HG02973 (cell line): ENCODE data around the gene CORO2B.

ENCODE experiments used
- ATAC-seq: cut with Tn5 transposase; IDR thresholded peaks from one replicate; pipeline ENCODE4 v1.9.1; 2021; ENCODE audit warnings: moderate library complexity; ENCODE audit not compliant: unreplicated experiment

The CORO2B gene

DNA sequence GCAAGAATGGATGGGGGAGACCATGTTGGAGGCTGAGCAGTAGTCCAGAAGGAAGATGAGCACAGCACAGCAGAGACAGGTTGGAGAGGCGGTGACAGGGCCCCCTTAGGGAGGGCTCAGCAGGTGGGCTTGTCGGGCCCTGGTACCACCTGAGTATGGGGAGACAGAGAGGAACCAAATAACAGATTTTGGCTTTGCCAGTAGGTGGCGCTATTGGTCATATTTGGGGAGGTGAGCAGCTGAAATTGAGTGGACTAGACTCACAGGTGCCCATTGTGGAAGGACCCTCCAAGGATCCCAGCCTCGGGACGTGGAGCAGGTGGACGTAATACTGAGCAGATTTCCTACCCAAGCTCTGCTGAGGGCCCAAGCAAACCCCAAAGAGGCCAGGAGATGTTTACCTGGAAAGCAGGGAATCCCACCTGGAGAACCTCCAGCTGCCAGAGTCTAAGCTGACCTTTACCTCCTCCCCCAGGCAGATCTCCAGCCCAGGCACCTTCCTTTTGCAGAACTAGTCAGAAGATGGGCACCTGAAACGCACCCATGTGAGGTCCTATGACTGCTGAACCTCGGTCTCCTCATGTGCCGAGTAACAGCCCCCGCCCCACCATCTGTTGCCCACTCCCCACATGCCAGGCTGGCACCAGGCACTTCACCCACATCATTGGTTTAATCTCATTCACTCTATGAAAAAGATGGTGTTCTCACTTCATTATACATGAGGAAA is 24.6 kb upstream of the CORO2B start:
- ATAC-seq = no peak

DNA sequence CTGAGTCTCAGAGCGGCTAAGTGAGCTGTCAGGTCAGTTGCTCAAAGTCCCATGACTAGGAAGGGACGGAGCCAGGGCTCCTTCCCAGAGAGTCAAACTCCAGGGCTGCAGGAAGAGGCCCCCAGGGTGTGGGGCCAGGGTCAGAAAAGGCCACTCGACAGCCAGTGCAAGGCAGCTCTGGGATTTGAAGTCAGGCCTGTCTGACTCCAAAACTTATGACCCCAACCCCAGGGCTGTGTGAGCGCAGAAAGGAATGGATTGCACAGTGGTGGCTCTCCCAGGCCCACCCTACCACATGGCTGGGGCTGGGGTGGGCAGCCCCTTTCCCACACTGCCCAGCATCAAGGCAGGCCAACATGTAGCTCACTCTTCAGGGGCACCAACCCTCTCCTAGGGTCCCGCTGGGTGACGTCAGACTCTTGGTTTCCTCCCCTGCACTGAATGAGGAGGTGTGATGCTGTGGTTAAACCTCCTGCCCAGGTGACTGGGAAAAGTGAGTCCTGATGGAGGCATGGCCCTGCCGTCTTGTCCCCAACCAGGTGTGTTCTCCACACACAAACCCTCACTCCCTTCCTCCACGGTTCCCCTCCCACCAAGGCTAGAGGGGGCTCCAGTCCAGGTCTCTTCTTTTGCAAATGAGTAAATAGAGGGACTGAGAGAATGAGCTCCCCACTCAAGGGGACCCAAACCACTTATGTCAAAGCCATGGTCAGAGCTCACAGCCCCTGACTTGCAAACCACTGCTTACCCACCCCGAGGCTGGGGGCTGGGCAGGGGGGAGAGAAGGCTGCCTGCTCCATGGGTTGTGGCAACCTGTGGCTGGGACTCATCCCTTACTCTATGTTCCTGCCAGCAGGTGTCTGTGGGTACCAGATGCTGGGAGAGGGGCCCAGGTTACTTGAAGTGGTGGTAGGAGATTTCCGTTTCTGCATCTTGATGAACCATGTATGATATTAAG is 23.8 kb upstream of the CORO2B start:
- no peak for ATAC-seq

DNA sequence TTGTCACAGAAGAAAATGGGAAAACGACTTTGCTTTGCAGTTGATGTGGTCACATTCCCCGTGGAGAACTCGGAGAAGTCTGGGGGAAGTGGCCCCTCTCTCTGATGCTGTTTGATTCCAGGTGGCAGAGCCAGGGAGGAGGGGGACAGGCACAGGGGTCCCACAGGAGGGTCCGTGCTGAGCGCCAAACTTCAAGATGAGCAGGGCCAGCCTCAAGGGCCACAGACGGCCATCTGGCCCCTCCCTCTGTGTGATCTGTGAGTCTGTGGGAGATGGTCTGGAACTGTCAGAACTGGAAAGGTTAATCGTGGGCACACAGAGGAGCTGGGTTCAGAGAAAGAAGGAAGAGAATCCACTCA is 23.1 kb upstream of the CORO2B start:
- no peak for ATAC-seq

DNA sequence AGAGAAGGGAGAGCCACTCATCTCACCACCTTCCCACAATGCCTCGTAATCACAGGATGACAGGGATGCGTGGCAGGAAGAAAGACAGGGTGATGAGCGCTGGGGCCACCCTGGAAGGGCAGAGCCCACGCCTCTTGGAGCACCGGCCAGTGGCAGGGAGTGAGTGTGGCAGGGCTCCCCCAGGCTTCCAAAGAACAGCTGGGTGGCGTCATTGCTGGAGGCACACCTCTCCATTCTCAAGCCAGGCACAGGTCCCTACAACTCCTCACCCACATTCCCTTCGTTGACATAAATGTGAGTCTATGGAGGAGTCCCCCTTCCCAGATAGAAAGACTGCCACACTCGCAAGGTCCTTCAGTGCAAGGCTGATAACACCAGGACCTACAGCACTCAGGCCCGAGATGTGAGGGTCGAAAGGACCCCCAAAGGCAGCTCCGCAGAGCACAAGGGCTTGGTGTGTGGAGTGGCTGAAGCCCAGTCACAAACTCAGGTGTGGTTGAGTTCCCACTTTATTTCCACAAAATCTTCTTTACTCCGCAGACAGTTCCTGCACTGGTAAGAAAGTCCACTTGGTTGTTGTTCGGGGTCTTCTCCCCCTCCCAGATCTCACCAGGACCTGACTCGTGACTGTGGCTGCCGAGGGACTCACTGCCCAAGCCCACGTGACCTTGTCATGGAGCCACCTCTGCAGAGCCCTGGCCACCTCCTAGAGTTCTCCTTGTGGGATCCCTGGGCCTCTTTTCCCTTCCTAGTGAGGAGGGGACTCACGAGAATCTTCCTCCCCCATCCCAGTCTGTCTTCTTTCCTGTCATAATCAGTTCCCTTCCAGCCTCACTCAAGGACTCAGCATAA is 22.4 kb upstream of the CORO2B start:
- no peak for ATAC-seq

DNA sequence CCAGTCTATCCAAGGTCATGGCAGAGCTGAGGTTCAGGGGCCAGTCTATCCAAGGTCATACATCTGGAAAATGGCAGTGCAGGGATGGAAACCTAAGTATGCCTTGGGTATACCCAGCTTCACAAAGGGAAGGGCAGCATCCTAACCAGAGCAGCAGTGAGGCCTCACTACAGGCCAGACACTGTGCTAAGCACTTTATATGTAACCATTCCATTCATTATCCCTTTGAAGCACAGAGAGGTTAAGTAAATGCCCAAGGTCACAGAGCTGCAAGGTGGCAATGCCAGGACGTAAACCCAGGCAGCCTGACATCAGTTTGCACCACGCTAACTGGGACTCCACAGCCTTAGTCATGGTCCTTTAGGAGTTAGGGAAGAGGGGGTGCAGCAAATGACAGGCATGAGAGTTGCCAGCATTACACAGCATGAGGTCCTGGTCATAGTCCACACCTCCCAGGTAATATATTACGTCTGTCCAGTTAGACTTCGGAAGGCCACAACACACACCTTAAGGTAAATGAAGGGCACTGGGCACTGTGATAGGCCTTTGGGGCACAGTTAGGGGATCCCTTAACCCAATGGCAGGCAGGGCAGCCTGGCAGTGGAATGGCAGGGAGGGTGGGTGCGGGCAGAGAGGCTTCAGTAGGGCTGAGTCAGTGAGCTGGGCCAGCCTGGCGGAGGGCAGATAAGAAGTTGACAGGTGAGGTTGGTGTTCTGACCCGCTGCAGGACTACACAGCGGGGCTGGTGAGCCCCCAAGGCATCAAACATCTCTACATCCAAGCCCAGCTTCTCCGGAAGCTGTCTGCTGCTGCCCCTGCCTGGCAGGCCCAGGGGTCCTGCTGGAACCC is 21.1 kb upstream of the CORO2B start:
- ATAC-seq = no peak

DNA sequence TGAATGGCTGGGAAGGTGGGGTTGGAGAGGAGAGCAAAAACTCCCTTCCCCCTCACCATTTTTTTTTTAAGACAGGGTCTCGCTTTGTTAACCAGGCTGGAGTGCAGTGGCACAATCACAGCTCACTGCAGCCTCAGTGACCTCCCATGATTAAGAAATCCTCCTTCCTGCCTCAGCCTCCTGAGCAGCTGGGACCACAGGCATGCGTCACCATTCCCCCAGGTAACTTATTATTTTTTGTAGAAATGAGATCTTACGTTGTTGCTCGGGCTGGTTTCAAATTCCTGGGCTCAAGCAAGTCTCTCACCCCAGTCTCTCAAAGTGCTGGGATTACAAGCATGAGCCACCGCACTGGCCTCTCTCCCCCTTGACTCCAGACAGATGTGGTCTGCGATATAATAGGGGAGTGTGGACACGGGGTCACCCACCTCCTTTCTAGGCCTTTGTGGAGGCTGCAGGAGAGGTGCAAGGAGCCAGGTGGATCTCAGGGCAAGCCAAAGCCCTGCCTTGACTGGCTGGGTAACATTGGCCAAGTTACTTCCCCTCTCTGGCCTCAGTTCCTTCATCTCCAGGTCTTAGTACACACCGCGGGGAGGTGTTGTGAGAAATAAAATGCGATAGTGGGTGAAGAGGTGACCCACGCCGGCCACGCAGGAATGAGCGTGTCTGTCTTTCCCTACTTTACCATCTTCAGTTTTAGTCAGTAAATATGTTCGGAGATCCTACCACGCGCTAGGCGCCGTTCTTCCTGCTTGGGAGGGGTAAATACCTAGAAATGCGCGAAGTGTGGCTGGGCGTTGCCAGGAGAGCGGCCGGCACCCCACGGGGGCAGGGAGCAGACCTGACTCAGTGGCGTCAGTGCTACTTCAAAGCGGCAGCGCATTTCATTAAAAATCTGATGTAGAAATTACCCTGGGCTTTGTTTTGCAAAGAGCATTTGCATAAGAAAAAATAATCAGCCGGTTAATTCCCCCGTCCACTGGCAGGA is 20.2 kb upstream of the CORO2B start:
- ATAC-seq = no peak

DNA sequence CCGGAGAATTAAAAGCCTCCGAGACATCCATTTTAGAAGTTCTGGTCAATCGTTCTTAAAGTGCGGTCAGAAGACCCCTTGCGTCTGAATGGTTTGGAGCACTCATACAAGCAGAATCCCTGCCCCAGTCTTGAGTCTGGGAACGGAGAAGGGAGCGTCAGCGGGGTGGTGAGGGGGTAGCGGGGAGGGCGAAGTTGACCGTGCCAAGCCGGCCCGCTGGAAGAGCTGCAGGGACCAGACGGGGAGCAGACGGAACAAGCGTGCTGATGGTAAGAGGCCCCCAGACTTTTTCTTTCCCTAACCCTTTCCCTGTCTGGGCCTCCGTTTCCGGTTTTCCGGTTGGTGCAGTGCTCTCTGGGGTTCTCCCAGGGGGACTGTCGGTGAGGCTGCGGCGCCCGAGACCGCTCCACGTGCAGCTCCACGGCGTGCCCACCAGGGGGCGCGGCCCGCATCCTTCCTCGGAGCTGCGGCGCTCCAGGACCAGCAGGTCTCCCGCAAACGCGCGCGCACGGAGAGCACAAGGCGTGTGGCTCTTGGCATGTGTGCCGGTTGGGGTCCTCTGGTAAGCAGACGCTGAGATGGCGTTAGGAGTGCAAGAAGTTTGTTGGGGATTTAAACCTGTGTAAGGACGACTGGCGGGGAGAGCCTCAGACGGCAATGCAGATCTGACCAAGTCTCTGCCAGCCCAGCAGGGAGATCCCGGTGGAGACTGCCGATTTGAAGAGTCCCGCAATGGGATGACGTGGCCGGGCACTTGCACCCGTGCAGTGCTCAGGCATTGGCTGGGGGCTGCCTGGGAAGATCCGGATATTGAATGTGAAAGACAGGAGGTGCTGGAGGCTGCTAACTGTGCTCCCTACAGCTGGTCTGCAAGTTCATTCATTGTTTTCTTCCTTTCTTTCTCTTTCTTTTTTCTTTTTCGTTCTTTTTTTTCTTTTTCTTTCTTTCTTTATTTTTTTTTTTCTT is 19.2 kb upstream of the CORO2B start:
- ATAC-seq = peak; percentile 62

DNA sequence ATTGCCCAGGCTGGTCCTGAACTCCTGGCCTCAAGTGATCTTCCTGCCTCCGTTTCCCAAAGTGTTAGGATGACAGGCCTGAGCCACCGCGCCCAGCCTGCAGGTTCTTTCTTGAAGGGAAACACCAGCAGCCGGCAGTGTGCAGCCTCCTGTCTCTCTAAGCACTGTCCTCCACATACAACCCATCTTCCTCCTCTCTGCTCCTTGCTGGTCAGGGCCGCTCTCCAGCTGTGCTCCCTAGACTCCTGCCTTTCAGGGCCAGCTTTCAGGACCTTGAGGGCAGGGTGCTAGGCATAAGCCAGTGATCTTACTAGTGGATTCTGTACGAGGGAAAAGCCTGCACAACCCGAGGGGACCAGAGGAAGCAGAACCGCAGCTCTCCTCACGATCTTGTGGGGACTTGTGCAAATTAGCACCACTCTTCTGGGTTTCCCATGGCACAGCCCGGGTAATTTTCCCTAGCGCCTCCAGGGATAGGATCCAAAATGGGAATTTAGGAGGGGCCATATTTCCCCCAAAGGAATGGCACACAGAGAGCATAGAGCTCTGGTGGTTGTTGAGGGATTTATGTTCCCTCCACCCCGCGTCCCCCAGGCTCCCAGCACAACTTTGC is 18.2 kb upstream of the CORO2B start:
- no peak for ATAC-seq

DNA sequence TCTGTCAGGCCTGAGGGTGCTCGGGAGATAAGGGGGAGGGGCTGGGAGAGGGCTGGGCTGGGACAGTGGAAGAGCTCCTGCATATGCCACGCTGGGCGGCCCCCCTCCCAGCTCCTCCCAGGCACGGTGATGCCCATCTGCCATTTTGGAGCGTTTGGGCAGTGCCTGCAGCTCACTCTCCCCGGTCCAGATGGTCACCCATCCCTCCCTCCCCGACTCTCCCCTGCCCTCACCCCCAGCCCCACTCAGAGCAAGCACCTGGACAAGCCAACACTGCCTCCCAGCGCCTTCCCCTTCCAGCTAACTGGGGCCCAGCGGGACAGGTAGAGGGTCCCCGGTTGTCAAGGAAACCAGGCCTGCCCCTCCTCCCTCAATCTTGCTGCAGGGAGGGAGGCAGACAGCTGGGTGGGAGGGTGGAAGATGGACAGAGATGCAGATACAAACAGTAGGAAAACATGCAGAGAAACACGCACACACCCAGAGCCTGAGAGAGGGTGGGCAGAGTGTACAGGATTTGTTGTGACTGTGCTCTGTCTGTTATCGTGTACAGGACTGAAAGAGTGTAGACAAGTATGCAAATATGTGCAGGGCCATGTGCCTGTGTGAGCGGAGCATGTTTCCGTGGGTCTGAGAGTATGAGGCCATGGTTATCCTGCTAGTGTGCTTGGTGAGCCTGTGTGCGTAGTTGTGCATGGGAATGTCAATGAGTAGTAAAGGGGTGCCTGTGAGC is 17.5 kb upstream of the CORO2B start:
- no peak for ATAC-seq

DNA sequence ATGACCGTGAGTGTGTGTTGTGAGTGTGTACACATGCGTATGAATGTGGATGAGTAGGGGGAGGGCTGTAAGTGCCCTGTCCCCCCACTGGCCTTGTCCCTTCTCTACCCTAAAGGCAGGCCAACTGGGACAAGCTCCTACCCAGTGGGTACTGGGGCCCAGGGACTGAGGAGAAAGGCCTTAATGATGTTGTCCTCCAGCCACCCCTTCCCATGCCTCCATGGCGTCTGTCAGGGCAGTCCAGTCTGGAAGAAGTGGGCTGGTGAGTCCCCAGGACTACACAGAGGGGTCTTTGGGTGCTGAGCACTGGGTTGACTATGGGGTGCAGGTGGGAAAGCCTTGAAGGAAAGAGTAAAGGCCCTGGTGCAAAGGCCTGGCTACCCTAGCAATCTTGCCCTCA is 16.9 kb upstream of the CORO2B start:
- ATAC-seq = no peak

DNA sequence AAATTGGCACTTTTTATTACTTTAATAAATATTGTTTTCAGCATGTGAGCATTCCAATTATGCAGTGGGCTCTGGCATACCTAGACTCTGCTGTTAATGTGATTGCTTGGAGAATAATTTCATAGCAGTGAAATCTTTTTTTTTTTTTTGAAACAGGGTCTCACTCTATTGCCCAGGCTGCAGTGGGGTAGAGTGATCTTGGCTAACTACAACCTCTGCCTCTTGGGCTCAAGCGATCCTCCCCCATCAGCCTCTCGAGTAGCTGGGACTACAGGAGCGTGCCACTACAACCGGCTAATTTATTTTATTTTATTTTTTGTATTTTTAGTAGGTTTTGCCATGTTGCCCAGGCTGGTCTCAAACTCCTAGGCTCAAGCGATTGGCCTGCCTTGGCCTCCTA is 14.6 kb upstream of the CORO2B start:
- ATAC-seq = no peak

DNA sequence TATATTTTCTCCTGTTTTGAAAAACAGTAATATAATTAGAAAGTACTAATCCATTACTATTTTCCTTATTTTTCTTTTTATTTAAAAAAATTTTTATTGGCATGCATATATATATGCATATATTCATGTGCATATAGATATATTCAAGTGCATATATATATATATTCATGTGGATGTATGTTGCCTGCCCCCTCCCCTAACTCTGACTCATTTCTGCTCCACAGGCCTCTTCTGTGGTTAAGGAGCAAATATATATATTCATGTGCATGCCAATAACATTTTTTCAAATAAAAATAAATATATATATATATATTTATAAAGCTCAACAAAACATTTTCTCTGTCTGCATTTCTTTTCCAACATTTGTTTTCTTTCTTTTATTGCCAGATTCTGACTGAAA is 13.6 kb upstream of the CORO2B start:
- no peak for ATAC-seq

DNA sequence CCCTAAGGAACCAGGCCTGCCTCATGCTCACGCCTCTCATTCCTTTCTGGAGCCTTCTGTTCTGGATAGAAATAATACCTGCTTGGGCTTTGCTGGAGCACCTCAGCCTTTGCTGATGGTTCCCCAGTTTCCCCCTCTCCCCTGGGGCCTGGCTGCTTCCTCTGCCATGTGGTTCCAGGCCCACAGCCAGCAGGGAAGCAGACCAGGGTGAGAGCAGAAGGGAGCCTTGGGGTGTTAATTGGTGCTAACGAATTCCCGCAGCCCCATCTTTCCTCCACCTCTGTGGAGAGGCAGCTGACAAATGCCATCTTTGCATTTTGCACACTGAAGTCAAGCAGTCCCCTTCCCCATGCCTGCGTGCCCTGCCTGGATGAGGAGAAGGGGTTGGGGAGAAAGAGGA is 13.1 kb upstream of the CORO2B start:
- no peak for ATAC-seq

DNA sequence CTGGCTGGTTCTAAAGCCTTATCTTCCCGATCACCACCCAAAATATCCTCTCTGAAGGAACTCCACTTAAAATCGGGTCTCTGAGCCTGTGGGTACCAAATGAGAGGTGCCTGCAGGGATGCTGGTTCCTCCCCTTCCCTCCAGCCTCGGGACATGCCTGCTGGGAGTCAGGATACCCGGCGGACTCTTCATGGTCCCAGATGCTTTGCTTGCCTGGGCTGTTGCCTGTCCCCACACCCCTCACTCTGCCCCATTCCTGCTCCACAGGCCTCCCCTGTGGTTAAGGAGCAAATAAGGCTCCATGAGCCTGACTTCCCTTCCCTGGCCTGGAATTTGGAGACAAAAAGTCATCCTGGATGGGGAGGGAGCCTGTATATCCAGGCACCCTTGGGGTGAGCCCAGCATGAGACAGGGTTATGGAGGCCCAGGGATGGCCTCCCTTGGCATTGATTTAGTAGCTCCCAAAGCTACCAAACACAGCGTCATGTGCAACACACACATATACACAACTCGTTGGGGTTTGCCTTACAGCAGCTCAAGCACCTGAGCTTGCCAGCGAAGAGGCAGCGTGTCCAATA is 12.3 kb upstream of the CORO2B start:
- no peak for ATAC-seq

DNA sequence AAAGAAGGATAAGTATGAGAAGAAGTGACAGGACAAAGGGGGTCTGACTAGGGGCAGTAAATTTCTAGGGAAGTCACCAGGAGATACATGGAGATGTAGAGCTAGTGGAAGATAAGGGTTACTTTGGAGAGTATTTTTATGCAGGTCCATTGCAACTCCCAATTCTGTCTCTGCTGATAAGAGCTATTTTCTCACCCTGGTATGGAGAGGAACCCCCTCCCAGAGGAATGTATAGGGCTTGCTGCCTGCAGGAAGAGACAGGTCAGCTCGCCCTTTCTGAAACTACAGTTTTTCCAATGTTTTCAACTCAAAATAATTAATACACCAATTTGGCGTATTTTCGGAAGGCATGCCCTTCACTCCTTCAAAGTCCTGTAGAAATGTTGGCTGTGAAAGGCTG is 11.4 kb upstream of the CORO2B start:
- no peak for ATAC-seq

DNA sequence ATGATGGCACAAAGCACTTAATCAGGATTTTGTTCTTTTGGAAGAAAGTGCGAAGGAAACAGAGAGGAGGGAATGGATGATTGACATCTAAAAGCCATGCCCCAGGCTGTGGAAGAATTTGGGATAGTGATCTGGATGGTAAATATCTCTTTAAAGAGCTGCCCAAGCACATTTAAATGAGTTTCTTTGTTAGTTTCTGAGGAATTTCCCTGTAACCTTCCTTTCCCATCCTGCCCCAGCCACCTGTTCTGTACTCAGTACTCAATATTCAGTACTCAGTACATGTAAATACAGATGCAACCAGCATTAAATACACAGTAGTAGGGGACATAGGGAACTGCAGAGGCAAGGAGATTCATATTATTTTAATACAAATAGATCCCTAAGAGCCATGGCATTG is 7.8 kb upstream of the CORO2B start:
- no peak for ATAC-seq

DNA sequence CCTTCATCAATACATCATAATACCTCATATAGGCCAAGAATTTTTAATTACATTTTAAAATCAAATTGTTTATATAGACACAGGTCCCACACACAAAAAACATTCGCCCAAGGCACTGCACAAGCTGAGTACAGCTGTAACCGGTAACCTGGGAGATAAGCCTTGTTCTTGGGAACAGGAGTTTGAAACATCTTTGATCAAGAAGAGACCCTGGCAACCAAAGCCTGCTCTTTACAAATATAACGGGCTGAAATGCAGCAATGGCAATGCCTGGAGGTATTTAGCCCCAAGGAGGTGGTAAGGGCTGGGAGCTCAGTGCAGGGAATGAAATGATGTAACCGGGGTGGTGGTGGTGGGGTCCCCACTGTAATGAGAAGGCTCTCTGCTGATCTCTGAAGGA is 7.2 kb upstream of the CORO2B start:
- no peak for ATAC-seq
